GM21390 (cell line): Measurements from ENCODE around the gene GPR37.

Experiments
- ATAC-seq: cut with Tn5 transposase; IDR thresholded peaks from one replicate; pipeline ENCODE4 v1.9.1; 2021; ENCODE audit not compliant: unreplicated experiment

The GPR37 gene

DNA sequence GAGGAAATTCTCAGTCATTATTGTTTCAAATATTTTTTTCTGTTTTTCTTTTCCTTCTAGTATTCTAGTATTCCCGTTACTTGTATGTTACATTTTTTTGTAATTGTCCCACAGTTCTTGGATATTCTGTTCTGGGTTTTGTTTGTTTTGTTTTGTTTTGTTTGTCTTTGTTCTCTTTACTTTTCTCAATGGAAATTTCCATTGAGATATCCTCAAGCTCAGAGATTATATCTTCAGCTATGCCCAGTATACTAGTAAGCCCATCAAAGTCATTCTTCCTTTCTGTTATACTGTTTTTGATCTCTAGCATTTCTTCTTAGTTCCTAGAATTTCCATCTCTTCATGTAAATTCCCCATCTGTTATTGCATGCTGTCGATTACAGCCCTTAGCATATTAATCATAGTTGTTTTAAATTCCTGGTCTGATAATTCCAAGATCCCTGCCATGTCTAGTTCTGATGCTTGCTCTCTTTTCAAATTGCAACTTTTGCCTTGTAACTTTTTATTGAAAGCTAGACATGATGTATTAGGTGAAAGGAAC, 27.8 kb downstream of the GPR37 start:
- no peak for ATAC-seq

DNA sequence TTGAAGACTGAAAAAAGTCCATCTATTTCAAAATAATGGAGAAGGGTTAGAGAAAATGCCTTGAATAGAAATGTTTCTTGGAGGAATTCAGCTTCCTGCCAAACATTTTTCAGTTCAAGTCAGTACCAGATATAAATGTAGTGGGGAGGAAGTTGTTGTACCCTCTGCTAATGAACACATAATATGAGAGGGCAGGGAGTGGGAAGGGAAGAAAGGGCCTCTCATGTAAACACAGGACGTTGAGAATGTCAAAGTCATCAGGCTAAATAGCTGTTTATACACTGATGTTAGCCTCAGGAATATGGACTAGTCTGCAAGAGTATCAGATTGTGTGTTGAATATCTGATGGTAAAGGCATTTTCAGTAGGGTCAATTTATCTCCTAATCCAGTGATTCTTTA, 37.0 kb downstream of the GPR37 start:
- ATAC-seq = no peak

DNA sequence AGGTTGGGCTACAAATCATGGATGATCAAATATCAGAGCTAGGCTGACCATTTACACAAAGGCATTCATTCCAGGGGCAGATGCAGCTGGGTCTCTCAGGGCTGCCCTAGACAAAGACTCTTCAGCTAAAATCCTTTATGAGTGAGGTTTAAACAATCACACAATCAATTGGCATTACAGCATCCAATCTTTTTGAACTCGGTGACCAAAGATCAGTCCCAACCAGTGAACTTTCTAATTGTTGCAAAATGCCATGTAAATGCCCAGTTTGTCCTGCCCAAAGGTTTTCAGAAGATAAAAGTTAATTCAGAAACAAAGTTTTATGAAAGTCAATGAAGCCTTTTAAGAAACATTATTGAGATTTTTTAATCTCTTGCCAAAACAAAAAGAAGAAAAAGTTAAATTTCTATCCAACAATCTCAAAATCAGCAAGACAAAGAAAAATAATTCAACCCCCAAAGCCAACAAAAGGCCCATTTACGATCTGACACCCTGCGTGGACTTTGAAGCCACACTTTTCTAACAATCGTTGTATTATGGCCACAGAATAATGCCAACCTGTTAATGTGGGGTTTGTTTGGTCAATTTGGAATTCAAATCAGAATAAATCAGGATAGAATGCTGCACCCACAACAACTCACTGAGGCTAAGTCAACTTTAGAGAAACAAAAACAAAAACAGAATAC, 40.9 kb downstream of the GPR37 start:
- no peak for ATAC-seq

DNA sequence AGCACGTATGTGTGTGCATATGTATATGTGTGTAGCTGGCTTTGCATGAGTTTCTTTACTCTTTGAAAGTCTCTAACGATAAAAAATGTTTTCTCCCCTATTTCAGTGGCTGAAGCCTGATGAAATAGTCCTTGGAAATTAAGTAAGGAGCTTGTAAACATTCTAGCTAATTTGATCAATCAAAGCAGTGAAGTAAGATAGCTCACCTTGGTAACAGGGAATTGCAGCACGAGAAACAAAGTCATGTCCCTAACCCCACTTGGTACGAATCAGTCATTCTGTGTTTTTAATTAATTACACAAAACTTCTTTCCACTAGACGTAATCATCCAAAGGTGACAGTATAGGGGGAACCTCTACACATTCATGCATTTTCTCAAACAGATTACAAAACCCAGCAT, 41.5 kb downstream of the GPR37 start:
- no peak for ATAC-seq

DNA sequence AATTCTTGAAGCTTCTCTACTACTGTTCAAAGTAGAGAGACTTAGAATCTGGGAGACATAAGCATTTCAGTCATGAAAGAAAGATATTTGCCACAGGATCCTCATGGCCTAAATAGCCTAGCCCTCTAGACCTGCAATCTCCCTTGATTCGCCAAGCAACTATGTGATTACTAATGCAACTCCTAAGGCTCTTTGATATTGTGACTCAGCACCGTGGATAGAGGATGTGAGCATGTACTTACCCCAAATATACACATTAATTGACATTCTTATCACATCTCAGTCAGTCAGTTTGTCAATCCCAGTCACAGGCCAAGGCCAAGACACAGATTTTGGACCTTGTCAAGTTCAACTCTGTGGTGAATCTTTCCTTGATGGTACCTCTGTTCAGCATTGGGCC, 42.6 kb downstream of the GPR37 start:
- no peak for ATAC-seq

DNA sequence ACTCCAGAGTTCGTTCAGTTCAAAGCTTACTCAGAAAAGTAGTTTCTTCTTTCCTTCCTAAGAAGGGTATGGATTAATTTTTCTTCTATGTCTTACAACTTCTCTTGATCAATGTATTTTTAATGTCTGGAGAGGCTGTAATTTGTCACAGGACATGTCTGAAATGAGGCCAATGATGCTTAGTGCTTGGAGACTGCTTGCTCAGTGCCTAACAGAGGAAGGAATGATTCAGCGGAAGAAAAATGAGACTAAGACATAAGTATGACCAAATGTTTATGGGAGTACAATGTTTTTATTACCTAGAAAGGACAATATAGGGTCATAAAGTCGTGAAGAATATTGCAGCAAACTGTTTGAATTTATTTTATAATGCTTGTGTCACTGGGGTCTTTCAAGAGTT, 43.3 kb downstream of the GPR37 start:
- no peak for ATAC-seq

DNA sequence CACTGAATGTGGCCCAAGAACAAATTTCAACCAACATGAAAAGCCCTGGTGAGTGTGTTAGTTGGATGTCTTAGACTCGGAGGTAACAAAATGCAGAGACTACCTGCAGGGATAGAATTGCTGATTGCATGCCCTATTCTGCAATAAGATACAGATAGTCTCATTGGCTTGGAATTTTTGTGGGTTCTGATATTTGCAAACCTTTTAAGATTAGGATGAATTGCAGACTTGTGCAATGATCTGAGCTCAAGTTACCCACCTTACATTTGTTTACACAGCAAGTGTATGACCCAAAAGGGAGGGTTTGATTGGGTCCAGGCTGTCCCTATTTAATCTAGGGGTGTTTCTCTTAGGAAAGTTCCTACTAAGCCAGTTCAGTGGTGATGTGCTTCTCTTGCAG, 45.4 kb downstream of the GPR37 start:
- ATAC-seq = no peak

DNA sequence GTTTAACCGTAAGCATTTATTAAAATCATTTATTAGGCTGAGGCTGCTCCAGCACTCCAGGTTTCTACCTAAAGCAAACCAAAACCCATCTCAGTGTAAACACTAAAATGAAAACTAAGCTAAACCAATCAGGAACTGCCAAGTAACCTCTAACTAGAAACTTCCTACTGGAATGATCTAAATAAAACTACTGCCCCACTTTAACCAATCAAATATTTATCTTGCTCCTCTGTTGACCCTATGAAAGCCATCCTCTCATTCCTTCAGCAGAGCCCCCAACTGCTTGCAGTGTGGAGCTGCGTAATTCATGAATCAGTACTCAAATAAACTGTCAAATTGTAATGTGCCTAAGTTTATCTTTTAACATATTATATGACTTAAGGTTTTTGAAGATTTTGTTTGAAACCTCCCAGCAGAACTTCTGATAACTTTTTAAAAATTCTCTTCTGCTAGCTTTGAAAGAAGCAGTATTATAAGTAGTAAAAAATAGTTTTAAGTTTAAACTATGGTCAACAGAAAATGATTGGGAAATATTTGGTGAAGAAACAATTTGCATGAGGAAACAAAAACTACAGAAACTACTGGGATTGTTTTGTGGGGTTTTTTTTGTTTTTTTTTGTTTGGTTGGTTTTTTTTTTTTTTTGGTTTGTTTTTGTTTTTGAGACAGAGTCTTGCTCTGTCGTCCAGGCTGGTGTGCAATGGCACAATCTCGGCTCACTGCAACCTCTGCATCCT, 47.4 kb downstream of the GPR37 start:
- ATAC-seq = no peak

DNA sequence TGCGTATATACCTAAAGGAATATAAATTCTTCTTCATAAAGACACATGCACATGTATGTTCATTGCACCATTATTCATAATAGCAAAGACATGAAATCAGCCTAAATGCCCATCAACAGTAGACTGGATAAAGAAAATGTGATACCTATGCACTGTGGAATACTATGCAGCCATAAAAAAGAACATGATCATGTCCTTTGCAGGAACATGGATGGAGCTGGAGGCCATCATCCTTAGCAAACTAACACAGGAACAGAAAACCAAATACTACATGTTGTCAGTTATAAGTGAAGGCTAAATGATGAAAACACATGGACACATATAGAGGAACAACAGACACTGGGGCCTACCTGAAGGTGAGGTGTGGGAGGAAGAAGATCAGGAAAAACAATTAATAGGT, 48.7 kb downstream of the GPR37 start:
- ATAC-seq = no peak

DNA sequence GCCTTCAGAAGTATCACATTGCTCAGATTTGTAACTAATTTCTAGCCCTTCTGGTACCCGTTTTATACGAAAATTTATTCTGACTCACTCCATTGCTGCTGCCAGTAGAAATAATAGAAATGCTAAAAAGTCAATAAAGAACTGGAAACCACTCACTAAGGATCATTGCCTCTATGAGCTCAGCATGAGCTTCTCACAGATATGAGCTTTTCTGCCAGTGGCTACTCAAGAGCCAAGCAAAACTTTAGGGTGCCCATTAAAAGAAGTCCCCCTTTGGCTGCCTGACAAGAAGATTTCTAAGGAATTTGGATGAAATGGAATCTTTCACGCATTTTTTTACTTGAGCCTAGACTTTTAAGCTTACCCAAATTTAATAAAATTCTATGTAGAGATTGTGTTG, 52.5 kb downstream of the GPR37 start:
- no peak for ATAC-seq

DNA sequence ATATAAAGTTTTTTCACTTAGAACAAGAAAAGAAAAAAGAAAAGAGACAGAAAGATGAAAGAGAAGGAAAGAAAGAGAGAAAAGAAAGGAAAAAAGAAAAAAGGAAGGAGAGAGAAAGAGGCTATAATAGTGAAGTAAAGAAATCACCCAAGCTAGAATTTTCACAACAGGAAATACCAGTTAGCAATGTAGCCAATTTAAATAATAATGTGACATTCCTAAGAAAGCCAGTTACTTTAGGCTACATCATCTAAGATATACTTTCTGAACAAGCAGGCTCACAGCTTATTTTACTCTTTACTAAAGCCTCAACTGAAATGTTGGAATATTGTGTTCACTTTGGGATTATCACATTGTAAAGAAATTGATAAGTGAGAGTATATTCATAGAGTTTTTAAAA, 53.6 kb downstream of the GPR37 start:
- no peak for ATAC-seq

DNA sequence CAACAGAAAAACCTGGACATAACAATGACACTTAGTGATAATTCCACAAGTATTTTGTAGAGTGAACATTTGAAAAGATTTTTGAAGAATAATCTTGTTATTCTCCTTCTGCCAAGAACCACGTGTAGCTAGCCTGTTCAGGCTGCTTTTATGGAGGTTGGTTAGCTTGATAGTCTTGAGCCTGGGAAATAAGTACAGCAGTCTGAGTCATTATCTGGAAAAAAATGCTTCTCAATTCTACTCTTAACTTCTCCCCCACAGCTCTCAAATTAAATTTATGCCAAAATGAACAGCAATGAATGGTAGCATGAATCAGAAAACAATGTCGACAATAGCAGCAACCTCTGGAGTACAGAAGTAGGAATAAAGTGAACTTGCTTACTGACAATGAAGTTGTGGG, 63.2 kb downstream of the GPR37 start:
- no peak for ATAC-seq

DNA sequence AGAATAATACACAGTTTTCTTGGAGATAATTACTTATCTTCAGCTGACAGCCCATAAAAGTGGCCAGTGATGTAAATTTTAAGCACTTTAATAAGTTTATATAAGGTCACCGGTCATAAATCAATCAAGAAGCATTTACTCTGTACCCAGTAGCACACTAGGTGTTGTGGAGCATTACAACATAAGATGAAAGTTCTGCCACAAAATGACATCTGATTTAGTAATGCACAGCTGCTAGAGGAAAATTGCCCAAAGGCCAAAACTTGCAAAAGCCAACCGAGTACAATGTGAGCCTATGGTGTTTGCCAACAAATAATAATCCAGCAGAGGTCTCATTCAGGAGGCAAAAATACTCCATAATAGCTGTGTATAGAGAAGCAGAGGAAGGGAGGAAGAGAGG, 63.6 kb downstream of the GPR37 start:
- no peak for ATAC-seq

DNA sequence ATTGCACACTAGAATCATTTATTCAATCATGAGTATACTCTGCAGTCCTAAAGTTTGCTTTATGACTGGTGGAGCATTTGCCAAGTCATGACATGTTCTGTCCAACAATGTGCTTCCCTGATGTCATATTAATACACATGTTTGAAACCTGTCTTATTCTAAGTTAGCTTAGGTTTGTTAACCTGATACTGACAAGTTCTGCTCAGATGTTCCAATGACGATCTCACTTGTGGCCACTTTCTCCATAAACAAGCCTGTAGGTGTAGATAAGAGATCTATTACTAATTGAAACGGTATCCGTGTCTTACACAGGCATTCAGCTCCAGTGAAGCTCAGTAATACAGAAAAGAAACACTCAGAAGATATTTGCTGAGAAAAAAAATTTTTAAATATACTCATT, 64.9 kb downstream of the GPR37 start:
- no peak for ATAC-seq

DNA sequence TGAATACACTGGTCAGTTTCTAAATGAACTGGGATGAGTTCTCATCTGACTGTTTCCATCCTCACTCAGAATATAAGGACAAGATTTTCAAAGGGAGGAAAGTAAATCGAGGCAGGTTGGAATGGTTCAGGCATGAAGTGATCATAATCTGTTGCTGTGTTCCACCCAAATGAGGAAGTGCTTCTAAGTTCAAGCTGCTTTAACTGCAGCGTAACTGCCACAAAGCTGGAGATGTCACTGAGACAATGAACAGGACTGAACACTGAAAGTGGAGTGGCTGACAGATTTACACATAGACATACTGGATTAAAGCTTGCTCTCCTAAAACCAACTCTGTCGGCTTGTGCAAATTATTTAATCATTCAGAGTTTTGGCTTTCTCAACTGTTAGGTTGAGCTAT, 66.6 kb downstream of the GPR37 start:
- no peak for ATAC-seq

DNA sequence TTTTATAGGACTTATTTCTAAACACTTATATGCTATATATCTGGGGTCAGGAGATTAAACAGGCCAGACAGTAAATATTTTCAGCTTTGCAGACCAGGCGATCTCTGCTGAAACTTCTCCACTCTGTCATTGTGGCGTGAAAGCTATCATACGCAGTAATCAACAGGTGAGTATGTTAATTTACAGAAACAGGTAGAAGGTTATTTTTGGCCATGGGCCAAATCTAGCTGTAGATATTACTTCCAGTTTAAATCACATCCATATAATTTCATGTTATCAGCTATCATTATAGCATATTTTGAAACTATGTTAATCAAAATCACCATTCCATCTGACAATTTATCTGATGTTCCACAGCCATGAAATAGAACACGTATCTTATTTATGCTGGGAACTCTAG, 67.8 kb downstream of the GPR37 start:
- ATAC-seq = no peak
